Mucosa of descending colon (tissue), 3 donors: ENCODE data around the gene KCNS1. TPM values are rescaled to one million over a fixed set of nuclear protein-coding genes. Genes with fewer than 3 reads are reported as not detected.
"Not testable (repeated sequence)": the region's sequence is repeated elsewhere in the genome, so short reads cannot be mapped to it uniquely, and the experiment has no call there.

ENCODE experiments used
- ATAC-seq: fragments of 200-7000 bp; cut with Tn5 transposase; one replicate; pipeline ENCODE4 v1.9.1; 2020; ENCODE audit warnings: mild to moderate bottlenecking, moderate library complexity
- DNase-seq, 3 donors: peaks; one replicate each; pipeline ENCODE4 v3.0.0-alpha.2; 2020
- H3K36me3 ChIP-seq: fragments of 200-600 bp; one replicate; pipeline ENCODE4 v1.8.0; 2021; ENCODE audit warnings: low read depth, mild to moderate bottlenecking
- H3K4me1 ChIP-seq: fragments of 200-600 bp; one replicate; pipeline ENCODE4 v1.8.0; 2021; ENCODE audit warnings: low read depth, mild to moderate bottlenecking
- H3K4me3 ChIP-seq: fragments of 200-600 bp; one replicate; pipeline ENCODE4 v1.8.0; 2021; ENCODE audit warnings: mild to moderate bottlenecking
- H3K9me3 ChIP-seq: fragments of 200-600 bp; one replicate; pipeline ENCODE4 v1.8.0; 2021; ENCODE audit warnings: mild to moderate bottlenecking
- intact Hi-C, 2 donors: fragments of 100-400 bp; cut with DNase I in 1 of 2; cut with micrococcal nuclease in 1 of 2; formaldehyde crosslinking; loops; one replicate each; pipeline versions ENCODE4 v1.11.0 to v1.11.1; 2022; cut with DNase I, micrococcal nuclease
- total RNA-seq, 3 donors: library from RNA; stranded (reverse); fragmentation: NEBNext Ultra II Directional in 2 of 3; extraction: Animal tissue kit (Norgen Biotek cat#: 25700) in 2 of 3; gene quantifications; one replicate each; pipeline versions ENCODE4 v1.2.1 to v1.2.4, GENCODE V29; 2021 to 2023
- TF ChIP-seq, protein P1 (sequence below): fragments of 200-600 bp; IDR thresholded peaks from one replicate; pipeline ENCODE4 v1.8.0; 2022; ENCODE audit warnings: antibody characterized with exemption, mild to moderate bottlenecking
- donor health status: DM: no; HTN: no; CAD: no; lungs with moderate emphysema.
- donor health status: DM: no; HTN: no; CAD: no.
- donor health status: DM: no; HTN: yes; CAD: no.

KCNS1 gene
- total RNA-seq, 3 donors from 2014 or later = 0.09 to 0.17 TPM; not detected in 1

DNA sequence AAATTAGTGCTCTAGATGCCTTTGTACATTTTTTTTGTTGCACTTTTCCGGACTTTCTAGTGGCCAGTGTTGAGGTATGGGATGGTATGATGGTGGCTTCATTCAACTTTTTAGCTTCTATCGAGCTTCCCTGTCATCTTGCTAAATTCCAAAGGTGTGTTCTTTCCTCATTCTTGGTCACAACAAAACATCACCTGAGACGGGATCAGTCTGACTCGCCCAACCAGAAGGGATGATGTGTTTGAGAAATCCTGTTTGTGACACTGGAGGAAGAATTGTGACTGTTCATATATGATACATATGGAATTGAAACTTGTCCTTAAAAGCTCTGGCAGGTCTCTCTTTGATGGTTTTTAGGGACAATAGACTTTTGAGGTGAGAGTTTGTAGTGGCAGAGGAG, 33.8 kb downstream of the KCNS1 start:
- Histone ChIP-seq H3K9me3 (no peaks in the 10 kb centered on the region), H3K36me3 (no peaks in the 10 kb centered on the region), H3K4me1 (peaks cover 3% of the 10 kb centered on the region), H3K4me3 (no peak overlapping the region)
- DNase-seq (no peak), ATAC-seq (no peak)
- intact Hi-C loops = no loop called here
- TF ChIP-seq, protein P1, sequence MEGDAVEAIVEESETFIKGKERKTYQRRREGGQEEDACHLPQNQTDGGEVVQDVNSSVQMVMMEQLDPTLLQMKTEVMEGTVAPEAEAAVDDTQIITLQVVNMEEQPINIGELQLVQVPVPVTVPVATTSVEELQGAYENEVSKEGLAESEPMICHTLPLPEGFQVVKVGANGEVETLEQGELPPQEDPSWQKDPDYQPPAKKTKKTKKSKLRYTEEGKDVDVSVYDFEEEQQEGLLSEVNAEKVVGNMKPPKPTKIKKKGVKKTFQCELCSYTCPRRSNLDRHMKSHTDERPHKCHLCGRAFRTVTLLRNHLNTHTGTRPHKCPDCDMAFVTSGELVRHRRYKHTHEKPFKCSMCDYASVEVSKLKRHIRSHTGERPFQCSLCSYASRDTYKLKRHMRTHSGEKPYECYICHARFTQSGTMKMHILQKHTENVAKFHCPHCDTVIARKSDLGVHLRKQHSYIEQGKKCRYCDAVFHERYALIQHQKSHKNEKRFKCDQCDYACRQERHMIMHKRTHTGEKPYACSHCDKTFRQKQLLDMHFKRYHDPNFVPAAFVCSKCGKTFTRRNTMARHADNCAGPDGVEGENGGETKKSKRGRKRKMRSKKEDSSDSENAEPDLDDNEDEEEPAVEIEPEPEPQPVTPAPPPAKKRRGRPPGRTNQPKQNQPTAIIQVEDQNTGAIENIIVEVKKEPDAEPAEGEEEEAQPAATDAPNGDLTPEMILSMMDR = no peak

DNA sequence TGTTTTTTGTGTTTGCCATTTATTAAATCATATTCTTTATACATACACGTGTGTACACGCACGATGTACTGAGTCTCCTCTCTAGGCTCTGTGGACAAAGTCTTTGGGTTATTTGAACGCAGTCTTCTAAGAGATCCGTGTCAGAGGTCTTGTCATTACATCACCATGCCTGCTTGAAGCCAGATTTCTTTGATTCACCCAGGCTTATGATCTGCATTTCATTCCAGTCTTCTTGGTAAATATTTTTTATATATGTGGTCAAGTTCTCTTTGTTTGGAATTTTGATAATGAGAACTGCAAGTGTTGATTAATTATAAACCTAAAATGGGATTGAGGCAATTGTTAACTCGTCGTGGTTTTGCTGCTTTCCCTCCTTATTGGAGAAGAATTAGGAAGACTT, 34.6 kb downstream of the KCNS1 start:
- H3K36me3 ChIP-seq = no peaks in the 10 kb centered on the region
- intact Hi-C loops = no loop called here
- TF ChIP-seq, protein P1 = no peak
- DNase-seq = no peak
- H3K4me1 ChIP-seq = peaks cover 3% of the 10 kb centered on the region
- no peak for ATAC-seq
- H3K9me3 ChIP-seq = no peaks in the 10 kb centered on the region
- H3K4me3 ChIP-seq = no peak overlapping the region

GRCh38 chr20:45064812-45065211, 36.1 kb downstream of the KCNS1 start:
- Histone ChIP-seq H3K4me3 (no peak overlapping the region), H3K4me1 (peaks cover 3% of the 10 kb centered on the region), H3K9me3 (no peaks in the 10 kb centered on the region), H3K36me3 (no peaks in the 10 kb centered on the region)
- TF ChIP-seq, protein P1 = no peak
- ATAC-seq (no peak), DNase-seq (no peak)
- intact Hi-C loops = no loop called here

GRCh38 chr20:45063107-45063506, 37.8 kb downstream of the KCNS1 start:
- DNase-seq = peak in 1 of 3 donors; percentile 9
- intact Hi-C loops, H3K4me3 ChIP-seq, H3K9me3 ChIP-seq, H3K36me3 ChIP-seq, H3K4me1 ChIP-seq, ATAC-seq: not testable (repeated sequence)

DNA sequence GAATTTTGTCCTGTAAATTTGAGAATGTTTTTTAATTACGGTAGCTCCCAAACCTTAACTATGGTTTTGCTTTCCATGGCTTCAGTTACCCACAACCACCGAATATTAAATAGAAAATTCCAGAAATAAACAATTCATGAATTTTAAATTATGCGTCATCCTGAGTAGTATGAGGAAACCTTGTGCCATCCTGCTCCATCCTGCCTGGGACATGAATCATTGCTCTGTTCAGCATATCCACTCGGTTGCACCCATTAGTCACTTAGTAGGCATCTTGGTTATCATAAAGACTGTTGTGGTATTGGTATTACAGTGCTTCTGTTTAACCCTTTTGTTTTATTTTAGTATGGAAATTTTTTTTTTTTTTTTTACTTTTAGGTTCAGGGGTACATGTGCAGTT, 39.7 kb downstream of the KCNS1 start:
- DNase-seq (no peak), ATAC-seq (no peak)
- peaks cover 6% of the 10 kb centered on the region for H3K4me1 ChIP-seq
- TF ChIP-seq, protein P1 = no peak
- H3K36me3 ChIP-seq = no peaks in the 10 kb centered on the region
- no peak overlapping the region for H3K4me3 ChIP-seq
- intact Hi-C loops = no loop called here
- H3K9me3 ChIP-seq = no peaks in the 10 kb centered on the region

- Histone ChIP-seq H3K4me3 (no peak overlapping the region), H3K36me3 (no peaks in the 10 kb centered on the region), H3K4me1 (peaks cover 6% of the 10 kb centered on the region), H3K9me3 (no peaks in the 10 kb centered on the region)
- DNase-seq (no peak), ATAC-seq (no peak)
- intact Hi-C loops = no loop called here
- TF ChIP-seq, protein P1 = no peak
Observed at GRCh38 chr20:45060294-45060693, 40.6 kb downstream of the KCNS1 start.
